Right atrium auricular region (tissue), 2 donors: Measurements from ENCODE around the gene YES1. TPM values are rescaled to one million over a fixed set of nuclear protein-coding genes. Genes with fewer than 3 reads are reported as not detected.
"Not testable (repeated sequence)": the region's sequence is repeated elsewhere in the genome, so short reads cannot be mapped to it uniquely, and the experiment has no call there.

Experiments
- DNase-seq: peaks from one replicate; pipeline ENCODE4 v3.0.0-alpha.2; 2019; ENCODE audit warnings: low spot score
- H3K27ac ChIP-seq, 2 donors: fragments of 200-600 bp; sonication (generic); 1 replicate in 1 of 2; 2 replicates in 1 of 2; pipeline ENCODE4 v1.5.1; 2016 to 2019
- H3K27me3 ChIP-seq, 2 donors: fragments of 200-600 bp; sonication (generic); one replicate each; pipeline versions ENCODE4 v1.5.1 to v1.6.0; 2017 to 2019
- H3K36me3 ChIP-seq: fragments of 200-600 bp; sonication (generic); one replicate; pipeline ENCODE4 v1.5.1; 2016
- H3K4me1 ChIP-seq, 2 donors: fragments of 200-600 bp; sonication (generic); one replicate each; pipeline versions ENCODE4 v1.5.1 to v1.6.0; 2017 to 2019
- H3K4me3 ChIP-seq, 2 donors: fragments of 200-600 bp; sonication (generic); 1 replicate in 1 of 2; 2 replicates in 1 of 2; pipeline ENCODE4 v1.5.1; 2017 to 2019; ENCODE audit warnings: mild to moderate bottlenecking in 1 of 2, moderate library complexity in 1 of 2
- H3K9me3 ChIP-seq, 2 donors: fragments of 200-600 bp; sonication (generic); one replicate each; pipeline ENCODE4 v1.5.1; 2019
- CTCF ChIP-seq, 2 donors: fragments of 200-600 bp; sonication (generic); IDR thresholded peaks; one replicate each; pipeline ENCODE4 v1.5.1; 2019; ENCODE audit warnings: antibody characterized with exemption in 2 of 2
- total RNA-seq, 2 donors: library from RNA; depleted of rRNA; stranded (reverse); fragments of >200 nt; gene quantifications; one replicate each; pipeline ENCODE4 v1.1.0, GENCODE V29; 2016

YES1 gene
- total RNA-seq, 2 donors from 2014 or later, result 20.3 to 37.3 TPM

GRCh38 chr18:808502-808901 lies 3.5 kb downstream of the YES1 start:
- no peak for DNase-seq
- Histone ChIP-seq H3K27me3 (no peaks in the 10 kb centered on the region), H3K4me3 (no peak overlapping the region), H3K27ac (peak overlapping the region; percentile 41 to 47), H3K9me3 (no peaks in the 10 kb centered on the region), H3K36me3 (no peaks in the 10 kb centered on the region), H3K4me1 (peaks cover 0 to 48% of the 10 kb centered on the region in 2 donors)
- TF ChIP-seq CTCF (IDR thresholded peaks at IDR 0.05), result no peak

GRCh38 chr18:808086-808485 lies 4.0 kb downstream of the YES1 start:
- Histone ChIP-seq H3K4me1 (peaks cover 0 to 48% of the 10 kb centered on the region in 2 donors), H3K27ac (peak overlapping the region; percentile 41 to 47), H3K9me3 (no peaks in the 10 kb centered on the region), H3K36me3 (no peaks in the 10 kb centered on the region), H3K4me3 (no peak overlapping the region), H3K27me3 (no peaks in the 10 kb centered on the region)
- DNase-seq, result no peak
- TF ChIP-seq CTCF (IDR thresholded peaks at IDR 0.05), result no peak

- peaks cover 0 to 44% of the 10 kb centered on the region in 2 donors for H3K4me1 ChIP-seq
- no peak overlapping the region for H3K4me3 ChIP-seq
- no peak for TF ChIP-seq CTCF (IDR thresholded peaks at IDR 0.05)
- no peaks in the 10 kb centered on the region for H3K9me3 ChIP-seq
- no peaks in the 10 kb centered on the region for H3K36me3 ChIP-seq
- no peaks in the 10 kb centered on the region for H3K27me3 ChIP-seq
- DNase-seq, result no peak
- H3K27ac ChIP-seq, result no peak overlapping the region
These were observed 6.3 kb downstream of the YES1 start for GRCh38 chr18:805755-806110.

GRCh38 chr18:805008-805754 lies 6.9 kb downstream of the YES1 start:
- Histone ChIP-seq H3K36me3 (no peaks in the 10 kb centered on the region), H3K4me3 (no peak overlapping the region), H3K27ac (no peak overlapping the region), H3K27me3 (no peaks in the 10 kb centered on the region), H3K9me3 (no peaks in the 10 kb centered on the region), H3K4me1 (peaks cover 0 to 39% of the 10 kb centered on the region in 2 donors)
- no peak for DNase-seq
- TF ChIP-seq CTCF (IDR thresholded peaks at IDR 0.05), result no peak

- Histone ChIP-seq H3K27ac (no peak overlapping the region), H3K4me3 (no peak overlapping the region), H3K27me3 (no peaks in the 10 kb centered on the region), H3K4me1 (peaks cover 0 to 12% of the 10 kb centered on the region in 2 donors), H3K9me3 (no peaks in the 10 kb centered on the region), H3K36me3 (no peaks in the 10 kb centered on the region)
- TF ChIP-seq CTCF (IDR thresholded peaks at IDR 0.05), result no peak
- no peak for DNase-seq
These were observed 10.9 kb downstream of the YES1 start for GRCh38 chr18:801137-801536.

GRCh38 chr18:799943-800342 lies 12.1 kb downstream of the YES1 start:
- H3K27ac ChIP-seq, result no peak overlapping the region
- no peaks in the 10 kb centered on the region for H3K9me3 ChIP-seq
- no peak for TF ChIP-seq CTCF (IDR thresholded peaks at IDR 0.05)
- no peaks in the 10 kb centered on the region for H3K36me3 ChIP-seq
- DNase-seq, result no peak
- H3K4me3 ChIP-seq, result no peak overlapping the region
- no peaks in the 10 kb centered on the region for H3K27me3 ChIP-seq
- H3K4me1 ChIP-seq, result peaks cover 0 to under 1% of the 10 kb centered on the region in 2 donors

GRCh38 chr18:795383-795782 lies 16.7 kb downstream of the YES1 start:
- DNase-seq, H3K27ac ChIP-seq, H3K27me3 ChIP-seq, H3K36me3 ChIP-seq, H3K4me1 ChIP-seq, H3K4me3 ChIP-seq: not testable (repeated sequence)
- H3K9me3 ChIP-seq, result peaks cover 0 to 10% of the 10 kb centered on the region in 2 donors
